Osteocyte (in vitro differentiated cells): ENCODE measurements around the gene ZFPL1. TPM values are rescaled to one million over a fixed set of nuclear protein-coding genes. Genes with fewer than 3 reads are reported as not detected.

Experiments used
- DNase-seq: peaks from one replicate; pipeline ENCODE4 v3.0.0; 2021; ENCODE audit warnings: mixed read lengths; ENCODE audit not compliant: unreplicated experiment; ENCODE audit errors: extremely low spot score
- H3K27ac Mint-ChIP-seq: one replicate; pipeline ENCODE4 v1.8.0; 2021; ENCODE audit warnings: mild to moderate bottlenecking, mixed read lengths; ENCODE audit not compliant: unreplicated experiment
- H3K27me3 Mint-ChIP-seq: one replicate; pipeline ENCODE4 v1.8.0; 2021; ENCODE audit warnings: mixed read lengths; ENCODE audit not compliant: unreplicated experiment
- H3K36me3 Mint-ChIP-seq: one replicate; pipeline ENCODE4 v1.8.0; 2021; ENCODE audit warnings: mixed read lengths; ENCODE audit not compliant: unreplicated experiment
- H3K4me1 Mint-ChIP-seq: one replicate; pipeline ENCODE4 v1.8.0; 2021; ENCODE audit warnings: mixed read lengths; ENCODE audit not compliant: unreplicated experiment
- H3K4me3 Mint-ChIP-seq: one replicate; pipeline ENCODE4 v1.8.0; 2021; ENCODE audit warnings: mild to moderate bottlenecking, moderate library complexity, mixed read lengths; ENCODE audit not compliant: unreplicated experiment
- H3K9me3 Mint-ChIP-seq: one replicate; pipeline ENCODE4 v1.8.0; 2021; ENCODE audit warnings: mixed read lengths; ENCODE audit not compliant: unreplicated experiment
- CTCF ChIP-seq: fragments of 200-600 bp; sonication (generic); IDR thresholded peaks from 2 replicates; pipeline ENCODE4 v1.5.0; 2021; ENCODE audit warnings: antibody characterized with exemption, mild to moderate bottlenecking, moderate library complexity
- total RNA-seq: library from RNA; stranded (reverse); gene quantifications from 2 replicates; pipeline ENCODE4 v1.2.1, GENCODE V29; 2021

Gene ZFPL1
- total RNA-seq, 1 donor from 2014 or later: 55.3 TPM

DNA sequence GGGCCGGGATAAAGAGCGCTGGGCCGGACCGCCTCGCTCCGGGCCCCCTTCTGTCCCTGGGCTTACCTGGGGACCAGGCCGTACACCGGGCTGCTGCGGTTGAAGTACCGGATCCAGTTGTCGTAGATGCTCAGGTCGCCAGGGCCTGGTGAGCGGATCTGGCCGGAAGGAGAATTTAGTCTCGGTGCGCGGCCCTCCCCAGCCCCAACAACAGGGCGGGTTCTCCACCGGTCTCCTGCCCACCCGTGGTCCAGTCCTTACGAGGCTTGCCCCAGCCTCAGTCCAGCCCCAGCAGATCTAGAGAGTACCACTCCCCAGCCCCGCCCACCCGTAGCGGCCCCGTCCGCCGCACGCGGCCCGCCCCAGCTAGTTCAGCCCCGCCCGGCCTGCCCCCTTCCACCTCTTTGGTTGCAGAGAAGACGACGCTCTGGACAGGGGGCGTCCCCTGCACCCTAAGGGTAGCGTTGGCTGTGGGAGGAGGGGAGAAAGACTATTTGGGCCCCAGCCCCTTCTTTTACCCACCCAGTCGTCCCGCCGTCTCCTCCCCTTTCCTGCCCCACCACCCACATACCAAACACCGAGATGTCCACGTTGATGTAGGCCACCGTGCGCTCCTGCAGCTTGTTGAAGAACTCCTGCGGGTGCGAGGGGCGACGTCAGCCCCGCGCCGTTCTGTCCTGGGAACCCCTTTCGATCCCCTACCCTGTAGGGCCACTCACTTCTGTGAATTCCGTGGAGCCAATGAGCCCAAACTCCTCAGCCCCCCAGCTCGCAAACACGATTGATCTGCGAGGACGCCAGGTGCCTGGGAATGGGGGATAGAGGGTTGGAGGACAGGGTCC lies 36.2 kb upstream of the ZFPL1 start:
- peaks cover 2% of the 10 kb centered on the region for H3K4me1 Mint-ChIP-seq
- H3K27me3 Mint-ChIP-seq: no peaks in the 10 kb centered on the region
- no peak for TF ChIP-seq CTCF
- peaks cover 9% of the 10 kb centered on the region for H3K36me3 Mint-ChIP-seq
- H3K27ac Mint-ChIP-seq: no peak overlapping the region
- no peak for DNase-seq
- H3K4me3 Mint-ChIP-seq: no peak overlapping the region
- H3K9me3 Mint-ChIP-seq: no peaks in the 10 kb centered on the region

GRCh38 chr11:65051398-65051858 lies 32.6 kb upstream of the ZFPL1 start:
- no peak for DNase-seq
- no peaks in the 10 kb centered on the region for H3K9me3 Mint-ChIP-seq
- H3K36me3 Mint-ChIP-seq: no peaks in the 10 kb centered on the region
- H3K4me3 Mint-ChIP-seq: no peak overlapping the region
- no peak for TF ChIP-seq CTCF
- H3K27ac Mint-ChIP-seq: no peak overlapping the region
- H3K4me1 Mint-ChIP-seq: no peaks in the 10 kb centered on the region
- no peaks in the 10 kb centered on the region for H3K27me3 Mint-ChIP-seq

DNA sequence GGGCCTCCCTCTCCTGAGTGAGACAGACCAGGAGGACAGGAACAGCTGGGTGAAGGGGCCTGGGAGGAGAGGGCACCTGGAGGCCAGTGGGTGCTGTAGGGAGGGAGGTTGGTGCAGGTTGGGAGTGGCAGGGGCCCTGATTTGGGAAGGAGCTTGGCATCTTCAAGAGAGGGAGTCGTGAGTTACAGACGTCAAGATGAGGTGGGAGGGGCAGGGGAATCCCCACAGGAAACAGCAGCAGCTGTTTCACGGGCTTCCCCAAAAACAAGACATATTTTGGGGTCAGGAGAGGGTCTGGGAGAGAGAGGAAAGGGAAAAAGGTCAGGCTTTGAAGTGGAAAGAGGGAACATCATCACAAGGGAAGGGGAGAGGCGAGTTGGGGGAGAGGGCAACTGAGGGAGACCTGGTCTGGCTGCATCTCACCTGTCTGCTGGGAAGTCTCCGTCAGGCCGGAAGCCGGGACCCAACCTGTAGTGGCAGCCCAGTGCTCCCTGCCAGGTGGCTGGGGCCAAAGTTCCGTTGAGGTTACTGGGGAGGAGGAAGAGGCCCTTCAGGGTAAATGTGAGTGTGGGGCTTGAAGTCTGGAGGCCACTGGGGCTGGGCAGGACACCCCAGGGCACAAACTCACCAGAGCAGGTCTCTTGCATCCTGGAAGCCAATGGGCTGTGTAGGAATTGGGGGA lies 30.1 kb upstream of the ZFPL1 start:
- TF ChIP-seq CTCF: no peak
- DNase-seq: no peak
- Mint-ChIP-seq H3K4me1 (no peaks in the 10 kb centered on the region), H3K36me3 (no peaks in the 10 kb centered on the region), H3K27me3 (no peaks in the 10 kb centered on the region), H3K9me3 (no peaks in the 10 kb centered on the region), H3K4me3 (no peak overlapping the region), H3K27ac (no peak overlapping the region)

DNA sequence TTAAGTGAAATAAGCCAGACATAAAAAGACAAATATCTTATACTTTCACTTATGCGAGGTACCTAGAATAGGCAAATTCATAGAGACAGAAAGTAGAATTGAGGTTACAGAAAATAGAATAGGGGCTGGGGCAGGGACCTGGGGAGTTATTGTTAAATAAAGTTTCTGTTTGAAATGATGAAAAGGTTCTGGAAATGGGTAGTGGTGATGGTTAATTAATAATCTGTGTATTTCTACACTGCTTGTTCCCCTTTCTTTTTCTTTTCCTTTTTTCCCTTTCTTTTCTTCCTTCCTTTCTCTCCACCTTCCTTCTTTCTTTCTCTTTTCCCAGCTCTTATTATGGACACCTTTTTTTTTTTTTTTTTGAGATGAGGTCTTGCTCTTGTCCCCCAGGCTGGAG lies 28.5 kb upstream of the ZFPL1 start:
- Mint-ChIP-seq H3K4me3 (no peak overlapping the region), H3K27ac (no peak overlapping the region), H3K36me3 (no peaks in the 10 kb centered on the region), H3K27me3 (no peaks in the 10 kb centered on the region), H3K9me3 (no peaks in the 10 kb centered on the region), H3K4me1 (no peaks in the 10 kb centered on the region)
- TF ChIP-seq CTCF: no peak
- no peak for DNase-seq

DNA sequence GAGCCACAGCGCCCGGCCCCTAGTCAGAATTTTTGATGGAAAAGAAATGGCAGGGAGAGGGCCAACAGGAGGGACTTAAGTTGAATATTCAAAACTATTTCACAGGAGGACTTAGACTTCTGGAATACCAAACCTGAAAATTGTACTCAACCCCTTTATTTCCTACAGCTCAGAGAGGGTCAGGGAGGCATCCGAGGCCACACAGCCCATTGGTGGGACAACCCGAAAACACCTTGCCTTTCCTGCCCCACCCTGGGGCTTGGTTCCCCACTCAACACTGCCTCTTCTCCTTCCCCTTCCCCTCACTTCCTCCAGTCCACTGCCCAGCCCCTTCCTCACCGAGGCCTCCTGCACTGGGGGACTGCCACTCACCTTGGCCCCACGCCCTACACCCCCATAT lies 27.0 kb upstream of the ZFPL1 start:
- no peak for DNase-seq
- Mint-ChIP-seq H3K27ac (no peak overlapping the region), H3K36me3 (no peaks in the 10 kb centered on the region), H3K27me3 (no peaks in the 10 kb centered on the region), H3K4me1 (no peaks in the 10 kb centered on the region), H3K9me3 (no peaks in the 10 kb centered on the region), H3K4me3 (no peak overlapping the region)
- no peak for TF ChIP-seq CTCF
